ENCODE data around the gene GDE1.

DNA sequence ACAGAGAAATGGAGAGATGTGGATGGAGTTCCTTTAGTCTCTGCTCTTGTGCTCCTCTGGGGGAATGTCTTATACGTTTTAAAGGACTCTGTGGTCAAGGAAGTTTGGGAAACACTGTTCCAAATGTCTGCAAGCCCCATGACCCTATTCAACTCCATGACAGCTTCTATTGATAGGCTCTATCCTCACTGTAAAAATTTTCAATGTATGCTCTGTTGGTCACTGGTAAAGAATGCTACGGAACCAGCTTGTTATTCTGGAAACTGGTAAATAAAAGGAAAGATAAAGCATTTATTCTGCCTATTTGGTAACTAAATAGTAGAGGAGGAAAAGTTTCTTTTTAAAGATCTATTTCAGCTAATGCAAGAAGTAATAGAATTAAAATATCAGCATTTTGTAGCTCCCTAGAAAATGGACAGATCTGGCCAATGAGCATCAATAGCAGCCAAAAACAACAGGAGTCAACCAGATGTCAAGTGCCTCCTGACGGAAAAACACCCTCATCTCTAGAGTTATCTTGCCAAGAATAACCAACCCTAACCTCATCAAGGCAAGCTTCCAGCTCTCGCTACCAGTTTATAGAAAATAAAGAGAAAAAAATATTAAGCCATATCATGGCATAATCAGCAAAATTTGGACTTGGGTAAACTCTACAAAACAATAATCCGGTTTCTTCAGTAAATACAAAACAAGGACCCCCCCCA is 16.1 kb downstream of the GDE1 start:
- TF ChIP-seq POLR2A (IDR thresholded peaks at IDR 0.05; ENCODE audit: low read depth, low read length) (no peak), POLR2AphosphoS5 (IDR thresholded peaks at IDR 0.05; ENCODE audit: low read depth, low read length) (no peak), POU2F2 (IDR thresholded peaks at IDR 0.05; ENCODE audit: low read depth, low read length) (no peak)

Measured in GM12891 (cell line).